ENCODE results near the gene ASPA.

DNA sequence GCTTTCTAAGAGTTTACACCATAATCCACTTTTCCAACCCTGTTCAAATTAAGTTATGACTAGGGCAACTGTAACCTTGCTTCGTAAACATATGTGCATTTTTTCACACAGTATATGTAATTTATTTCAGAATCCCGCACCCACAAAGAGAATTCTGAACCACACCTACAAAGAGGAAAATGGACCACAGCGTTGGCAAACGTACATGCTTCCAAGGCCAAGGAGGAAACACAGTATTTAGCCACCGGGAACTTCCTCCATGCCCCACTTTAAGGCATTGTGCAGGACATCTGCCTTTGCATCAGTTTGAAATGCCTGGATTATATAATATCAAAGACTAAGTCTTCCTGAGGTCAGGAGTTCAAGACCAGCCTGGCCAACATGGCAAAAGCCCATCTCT, 6.3 kb upstream of the ASPA start:
- TF ChIP-seq CTCF (conservative IDR thresholded peaks at IDR 0.05; ENCODE audit: low read depth, low read length) (no peak), EZH2 (IDR thresholded peaks at IDR 0.05; ENCODE audit: borderline replicate concordance, low read depth, low read length, poor library complexity, severe bottlenecking) (no peak)

Measured in A673 (cell line).